Choroid plexus epithelial cell (primary cell): ENCODE results near the gene ZSCAN25.

Source experiments
- DNase-seq: peaks from one replicate; pipeline ENCODE4 v3.0.0-alpha.2; 2010; ENCODE audit warnings: low read depth
- H3K4me3 ChIP-seq: 2 replicates; pipeline ENCODE4 v1.5.1; 2011; ENCODE audit warnings: low read depth, mild to moderate bottlenecking, control low read depth, low read length, moderate library complexity
- TF ChIP-seq, protein P1 (sequence below): conservative IDR thresholded peaks from 2 replicates; pipeline ENCODE4 v1.5.1; 2011; ENCODE audit warnings: low read depth, mild to moderate bottlenecking, control low read depth, inconsistent platforms, low read length, moderate library complexity

ZSCAN25 gene

DNA sequence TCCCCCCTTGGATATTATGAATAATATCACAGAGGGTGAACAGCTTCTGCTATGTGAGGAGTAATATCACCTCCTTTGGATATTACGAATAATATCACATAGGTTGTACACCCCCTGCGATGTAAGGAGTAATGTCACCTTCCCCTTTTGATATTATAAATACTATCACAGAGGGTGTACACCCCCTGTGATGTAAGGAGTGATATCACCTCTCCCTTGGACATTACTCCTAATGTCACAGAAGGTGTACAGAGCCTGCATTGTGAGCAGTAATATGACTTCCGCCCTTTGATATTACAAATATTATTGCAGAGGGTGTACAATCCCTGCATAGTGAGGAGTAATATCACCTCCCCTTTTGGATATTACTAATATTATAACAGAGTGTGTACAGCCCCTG, 27.9 kb upstream of the ZSCAN25 start:
- no peak for DNase-seq
- TF ChIP-seq, protein P1, sequence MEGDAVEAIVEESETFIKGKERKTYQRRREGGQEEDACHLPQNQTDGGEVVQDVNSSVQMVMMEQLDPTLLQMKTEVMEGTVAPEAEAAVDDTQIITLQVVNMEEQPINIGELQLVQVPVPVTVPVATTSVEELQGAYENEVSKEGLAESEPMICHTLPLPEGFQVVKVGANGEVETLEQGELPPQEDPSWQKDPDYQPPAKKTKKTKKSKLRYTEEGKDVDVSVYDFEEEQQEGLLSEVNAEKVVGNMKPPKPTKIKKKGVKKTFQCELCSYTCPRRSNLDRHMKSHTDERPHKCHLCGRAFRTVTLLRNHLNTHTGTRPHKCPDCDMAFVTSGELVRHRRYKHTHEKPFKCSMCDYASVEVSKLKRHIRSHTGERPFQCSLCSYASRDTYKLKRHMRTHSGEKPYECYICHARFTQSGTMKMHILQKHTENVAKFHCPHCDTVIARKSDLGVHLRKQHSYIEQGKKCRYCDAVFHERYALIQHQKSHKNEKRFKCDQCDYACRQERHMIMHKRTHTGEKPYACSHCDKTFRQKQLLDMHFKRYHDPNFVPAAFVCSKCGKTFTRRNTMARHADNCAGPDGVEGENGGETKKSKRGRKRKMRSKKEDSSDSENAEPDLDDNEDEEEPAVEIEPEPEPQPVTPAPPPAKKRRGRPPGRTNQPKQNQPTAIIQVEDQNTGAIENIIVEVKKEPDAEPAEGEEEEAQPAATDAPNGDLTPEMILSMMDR, result no peak
- H3K4me3 ChIP-seq, result no peak overlapping the region

DNA sequence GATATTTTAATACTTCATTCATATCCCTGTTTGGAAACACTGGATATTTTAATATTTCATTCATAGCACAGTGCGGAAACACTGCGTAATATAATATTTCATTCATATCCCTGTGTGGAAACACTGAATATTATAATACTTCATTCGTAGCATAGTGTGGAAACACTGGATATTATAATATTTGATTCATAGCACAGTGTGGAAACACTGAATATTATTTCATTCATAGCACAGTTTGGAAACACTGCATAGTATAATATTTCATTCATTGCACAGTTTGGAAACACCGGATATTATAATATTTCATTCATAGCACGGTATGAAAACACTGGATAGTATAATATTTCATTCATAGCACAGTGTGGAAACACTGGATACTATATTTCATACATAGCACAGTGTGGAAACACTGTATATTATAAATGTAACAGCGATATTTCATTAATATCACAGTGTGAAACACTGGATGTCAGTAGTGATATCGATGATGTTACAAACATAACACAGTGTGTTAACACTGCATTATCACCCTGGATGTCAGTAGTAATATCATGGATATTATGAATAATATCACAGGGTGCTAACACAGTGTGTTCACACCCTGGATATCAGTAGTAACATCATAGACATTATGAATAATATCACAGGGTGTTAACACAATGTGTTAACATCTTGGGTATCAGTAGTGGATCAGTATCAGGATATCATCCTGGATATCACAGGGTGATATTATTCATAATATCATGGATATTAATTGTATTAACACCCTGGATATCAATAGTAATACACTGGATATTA, 21.6 kb upstream of the ZSCAN25 start:
- no peak overlapping the region for H3K4me3 ChIP-seq
- DNase-seq, result no peak
- TF ChIP-seq, protein P1, result no peak

DNA sequence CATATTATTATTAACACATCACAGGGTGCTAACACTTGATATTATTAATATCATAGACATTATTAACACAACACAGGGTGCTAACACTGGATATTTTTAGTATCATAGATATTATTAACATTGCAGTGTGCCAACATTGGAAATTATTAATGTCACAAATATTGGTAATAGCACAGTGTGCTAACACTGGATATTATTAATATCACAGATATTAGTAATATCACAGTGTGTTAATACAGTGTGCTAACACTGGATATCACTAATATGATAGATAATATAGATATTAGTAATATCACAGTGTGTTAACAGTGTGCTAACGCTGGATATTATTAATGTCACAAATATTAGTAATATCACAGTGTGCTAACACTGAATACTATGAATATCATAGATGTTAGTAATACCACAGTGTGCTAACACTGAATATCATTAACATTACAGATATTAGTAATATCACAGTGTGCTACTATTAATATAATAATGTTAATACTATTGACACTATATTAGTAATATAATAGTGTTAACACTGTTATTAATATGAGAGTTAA, 20.3 kb upstream of the ZSCAN25 start:
- no peak for DNase-seq
- TF ChIP-seq, protein P1, result no peak
- H3K4me3 ChIP-seq, result no peak overlapping the region

DNA sequence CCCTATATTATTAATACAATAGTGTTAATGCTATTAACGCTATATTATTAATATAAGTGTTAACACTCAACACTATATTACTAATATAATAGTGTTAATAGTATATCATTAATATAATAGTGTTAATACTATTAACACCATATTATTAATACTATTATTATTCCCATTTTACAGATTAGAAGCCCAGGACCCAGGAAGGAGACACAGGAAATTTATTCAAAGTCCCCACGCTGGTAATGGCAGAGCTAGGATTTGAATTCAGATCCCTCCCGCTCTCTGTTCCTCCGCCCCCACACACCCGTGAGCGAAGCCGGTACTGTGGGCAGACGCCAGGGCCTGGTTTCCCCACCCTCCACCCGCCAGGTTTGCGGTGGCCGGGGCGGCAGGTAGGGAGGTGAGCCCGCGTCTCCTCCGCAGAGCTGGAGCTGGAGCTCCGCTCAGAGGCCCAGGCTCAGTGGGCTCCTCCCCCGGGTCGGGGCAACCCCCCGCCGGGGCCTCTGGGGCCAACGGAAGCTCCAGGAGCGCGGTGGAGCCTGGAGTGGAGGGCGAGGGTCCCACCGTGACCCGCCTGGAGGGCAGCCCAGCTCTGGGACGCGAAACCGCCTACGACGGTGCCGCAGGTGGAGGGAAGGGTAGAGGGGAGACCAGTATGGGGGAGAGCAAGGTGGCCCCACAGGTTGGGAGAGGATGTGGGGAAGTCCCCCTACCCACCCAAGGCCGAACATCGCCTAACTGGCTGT, 18.8 kb upstream of the ZSCAN25 start, which contains the start of gene TMEM225B:
Gene TMEM225B, plus strand, starts transcription at position 506 of the 740 bp plus-strand sequence. CDS start 6,122 bp downstream, outside the sequence.
- TF ChIP-seq, protein P1, result no peak
- no peak for DNase-seq

DNA sequence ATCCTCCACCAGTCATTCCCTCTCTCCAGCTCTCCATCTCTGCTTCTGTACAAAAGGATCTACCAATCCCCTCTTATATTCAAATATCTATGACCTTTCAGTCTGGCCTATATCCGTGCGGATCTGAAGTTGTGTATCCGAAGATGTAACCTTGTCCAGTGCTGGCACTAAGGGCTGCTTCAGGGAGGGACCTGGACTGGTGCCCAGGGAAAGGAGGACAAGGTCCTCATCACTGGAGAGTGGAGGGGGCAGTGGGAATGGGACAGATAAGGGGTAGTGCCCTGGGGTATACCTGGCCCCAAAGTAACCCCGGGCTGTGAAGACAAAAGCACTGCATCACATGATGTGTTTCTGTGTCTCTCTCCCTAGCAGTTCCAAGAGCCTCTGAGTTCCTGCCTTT, 16.9 kb upstream of the ZSCAN25 start:
- no peak for DNase-seq
- no peak overlapping the region for H3K4me3 ChIP-seq
- TF ChIP-seq, protein P1, result no peak

More for the DNA sequence above, 18.8 kb upstream of the ZSCAN25 start, which contains the start of gene TMEM225B:
- H3K4me3 ChIP-seq, result no peak within 1 kb of the TSS

DNA sequence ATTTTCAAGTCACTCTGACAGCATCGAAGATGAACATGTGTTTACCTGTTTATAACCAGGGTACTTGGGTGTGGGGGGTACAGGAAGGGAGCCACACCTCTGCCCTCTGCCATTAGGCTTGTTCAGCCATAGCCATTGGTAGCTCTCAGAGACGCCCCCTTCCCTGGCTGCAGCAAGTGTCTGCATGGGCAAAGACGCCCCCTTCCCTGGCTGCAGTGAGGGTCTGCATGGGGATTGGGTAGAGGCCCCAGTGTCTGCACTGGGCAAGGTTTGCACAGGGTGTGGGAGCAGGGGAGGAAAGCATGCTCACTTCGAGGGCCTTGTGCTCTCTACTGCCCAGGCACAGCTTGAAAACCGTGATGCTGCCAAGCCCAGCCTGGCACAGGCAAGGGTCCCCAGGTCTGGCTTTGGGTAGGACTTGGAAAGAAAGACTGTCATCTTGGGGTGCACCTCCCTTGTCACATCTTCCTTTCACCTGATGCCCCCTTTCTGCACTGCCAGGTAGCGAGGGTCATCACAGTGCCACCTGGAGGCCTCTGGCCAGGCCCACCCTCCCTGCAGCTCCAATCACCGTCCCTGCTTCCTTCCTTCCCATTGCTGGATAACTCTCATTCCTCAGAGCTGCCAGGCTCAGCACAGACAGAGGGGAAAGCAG, 15.0 kb upstream of the ZSCAN25 start:
- no peak overlapping the region for H3K4me3 ChIP-seq
- TF ChIP-seq, protein P1, result no peak
- no peak for DNase-seq
